ENCODE data around the gene DTNA. TPM values are rescaled to one million over a fixed set of nuclear protein-coding genes. Genes with fewer than 3 reads are reported as not detected.

Gene DTNA
- total and polyA plus RNA-seq, 2 of the 8 experiments (the other 6 are each of a cell fraction or from before 2014, with no cell fraction given) = 30.2 to 32.7 TPM

- Histone ChIP-seq H2BK15ac (ENCODE audit: low read length) (no peak overlapping the region), H2AK5ac (ENCODE audit: low read depth, low read length) (no peak overlapping the region), H3K79me2 (ENCODE audit: control insufficient read depth in 1 of 2, insufficient read depth in 2 of 2, low read length in 2 of 2) (no peaks in the 10 kb centered on the region), H3K27me3 (replicated peaks in 1 of 4; ENCODE audit: control insufficient read depth in 3 of 4, extremely low read depth in 1 of 4, insufficient read depth in 3 of 4, low read length in 3 of 4) (no peaks in the 10 kb centered on the region), H4K8ac (ENCODE audit: extremely low read depth, insufficient read depth, low read length) (no peak overlapping the region), H2BK12ac (ENCODE audit: low read depth, low read length) (no peak overlapping the region), H2BK20ac (ENCODE audit: low read length) (no peak overlapping the region), H3K18ac (ENCODE audit: extremely low read depth, low read length) (no peak overlapping the region), H3K79me1 (ENCODE audit: low read depth, low read length) (no peaks in the 10 kb centered on the region), H3K23ac (ENCODE audit: insufficient read length) (no peak overlapping the region), H3K14ac (ENCODE audit: insufficient read length) (no peak overlapping the region), H2BK120ac (replicated peaks; ENCODE audit: low read depth, low read length) (no peak overlapping the region), H3K4ac (replicated peaks; ENCODE audit: insufficient read length, low read depth, low read length) (no peak overlapping the region), H3K9ac (replicated peaks in 1 of 4; ENCODE audit: extremely low read depth in 1 of 4, low read depth in 3 of 4, low read length in 3 of 4) (no peak overlapping the region), H3K4me2 (ENCODE audit: insufficient read depth in 1 of 2, low read depth in 2 of 2, low read length in 2 of 2) (no peak overlapping the region), H3K4me3 (ENCODE audit: extremely low read depth in 1 of 4, insufficient read depth in 2 of 4, low read depth in 3 of 4, low read length in 4 of 4) (no peak overlapping the region), H4K20me1 (replicated peaks in 1 of 2; ENCODE audit: control insufficient read depth in 1 of 2, insufficient read depth in 2 of 2, low read length in 2 of 2) (no peaks in the 10 kb centered on the region), H3K36me3 (ENCODE audit: control insufficient read depth in 2 of 4, insufficient read depth in 4 of 4, low read length in 3 of 4) (peaks cover 0 to 5% (median 0%) of the 10 kb centered on the region in 4 experiments; a peak in 3 of 8 replicates), H4K91ac (replicated peaks; ENCODE audit: insufficient read length, low read length) (no peak overlapping the region), H3K4me1 (replicated peaks in 1 of 4; ENCODE audit: control insufficient read depth in 3 of 4, insufficient read depth in 4 of 4, low read length in 3 of 4) (no peaks in the 10 kb centered on the region), H3K23me2 (ENCODE audit: low read depth, low read length) (no peaks in the 10 kb centered on the region), H3K9me3 (ENCODE audit: insufficient read depth in 2 of 2, low read depth in 1 of 2, low read length in 1 of 2) (no peaks in the 10 kb centered on the region), H3K27ac (ENCODE audit: low read depth, low read length) (no peak overlapping the region), H4K5ac (ENCODE audit: insufficient read length, low read depth, low read length) (no peak overlapping the region), H3K56ac (replicated peaks; ENCODE audit: insufficient read length, low read depth, low read length) (no peak overlapping the region), H2BK5ac (ENCODE audit: low read depth, low read length) (no peak overlapping the region), H2AFZ (ENCODE audit: low read length) (no peak overlapping the region)
- WGBS, 2 experiments (ENCODE audit: extremely low coverage in 1 of 2, insufficient coverage in 1 of 2, insufficient read length in 1 of 2, insufficient replicate concordance in 2 of 2, low coverage in 1 of 2, low lambda C conversion rate in 2 of 2, missing lambda C conversion rate in 1 of 2) = 85% methylated on average over 5 of the region's 5 CpGs; no CpG with 5 or more reads in 1 of the 2 experiments
- no peak for DNase-seq (ENCODE audit: low read depth in 1 of 2, low spot score in 2 of 2)
- CTCF ChIA-PET (ENCODE audit: partially characterized antibody) = interaction anchor here (0.7 to 1.7 kb wide), 5 partner anchors 9 to 262 kb away, joined by 3 to 13 read pairs (median 3); no protein-coding TSS in a partner anchor
- TF ChIP-seq YY1 (IDR thresholded peaks at IDR 0.05; ENCODE audit: low read depth, low read length) = no peak
- no peak for TF ChIP-seq PHF8 (conservative IDR thresholded peaks at IDR 0.05; ENCODE audit: low read depth, low read length)
- no peak for TF ChIP-seq SIX5 (IDR thresholded peaks at IDR 0.05; ENCODE audit: low read depth, low read length)
- no peak for TF ChIP-seq RBBP5 (IDR thresholded peaks at IDR 0.05; ENCODE audit: borderline replicate concordance, low read depth, low read length)
- no peak for TF ChIP-seq ZNF274 (IDR thresholded peaks at IDR 0.05; ENCODE audit: borderline replicate concordance, extremely low read depth, low read length)
- TF ChIP-seq BCL11A (IDR thresholded peaks at IDR 0.05; ENCODE audit: low read depth in 2 of 2, low read length in 2 of 2) = no peak
- no peak for TF ChIP-seq CBX5 (IDR thresholded peaks at IDR 0.05; ENCODE audit: low read depth, low read length)
- no peak for TF ChIP-seq RAD21 (IDR thresholded peaks at IDR 0.05 in 1 of 2, conservative IDR thresholded peaks at IDR 0.05 in 1 of 2; ENCODE audit: low read depth in 2 of 2, low read length in 2 of 2)
- no peak for TF ChIP-seq SP2 (IDR thresholded peaks at IDR 0.05; ENCODE audit: low read length)
- no peak for TF ChIP-seq MAFK (IDR thresholded peaks at IDR 0.05; ENCODE audit: low read depth, low read length)
- POLR2A ChIA-PET (ENCODE audit: partially characterized antibody) = no interaction called here
- no peak for FAIRE-seq
Observed at GRCh38 chr18:34858188-34858587, 148.1 kb downstream of the DTNA start.
